A549 (cell line): ENCODE data around the gene ADAMTS13. TPM values are rescaled to one million over a fixed set of nuclear protein-coding genes. Genes with fewer than 3 reads are reported as not detected.

ENCODE experiments used
- ATAC-seq, 2 experiments: fragments of 200-7000 bp in 1 of 2; fragments of >200 bp in 1 of 2; cut with Nextera tagmentation in 1 of 2; cut with Tn5 transposase in 1 of 2; 3 replicates each; pipeline versions ENCODE4 v1.8.0 to v1.9.1; 2018 to 2020; ENCODE audit warnings: mild to moderate bottlenecking in 1 of 2, moderate library complexity in 1 of 2
- CTCF ChIA-PET: fragments of 300-600 bp; sonication (Branson Sonifier 250); formaldehyde crosslinking; extraction: SDS; loops from one replicate; lab custom pipeline; 2021; ENCODE audit warnings: antibody characterized with exemption, inconsistent platforms; lab: Yijun Ruan, JAX
- POLR2A ChIA-PET: fragments of 350-600 bp; formaldehyde crosslinking; extraction: SDS; loops from one replicate; lab custom pipeline; 2021; ENCODE audit warnings: antibody characterized with exemption, inconsistent platforms; lab: Yijun Ruan, JAX
- DNase-seq, 2 experiments: peaks; one replicate each; pipeline versions ENCODE4 v3.0.0 to v3.0.0-alpha.2; 2011 to 2016; ENCODE audit warnings: low read depth in 1 of 2, low spot score in 1 of 2
- FAIRE-seq: peaks from 2 replicates; lab custom pipeline; 2011; peaks lifted over from hg19 to GRCh38; lab: Jason Lieb, UNC
- H3K27ac ChIP-seq, 2 experiments: fragments of >200 bp; sonication (Bioruptor Twin); formaldehyde crosslinking; 3 replicates each; pipeline ENCODE4 v1.5.1; 2016 to 2017
- H3K4me1 ChIP-seq: fragments of >200 bp; sonication (Bioruptor Twin); formaldehyde crosslinking; 3 replicates; pipeline ENCODE4 v1.6.1; 2016
- H3K4me2 ChIP-seq: fragments of >200 bp; sonication (Bioruptor Twin); formaldehyde crosslinking; 3 replicates; pipeline ENCODE4 v1.6.1; 2016
- H3K4me3 ChIP-seq: fragments of >200 bp; sonication (Bioruptor Twin); formaldehyde crosslinking; 3 replicates; pipeline ENCODE4 v1.5.1; 2016
- H3K9me3 ChIP-seq: fragments of >200 bp; sonication (Bioruptor Twin); formaldehyde crosslinking; 3 replicates; pipeline ENCODE4 v1.6.1; 2016
- CEBPB ChIP-seq, 2 experiments: fragments of >200 bp in 1 of 2; sonication (Bioruptor Twin) in 1 of 2; formaldehyde crosslinking in 1 of 2; IDR thresholded peaks; 2 replicates each; pipeline ENCODE4 v1.6.1; 2012 to 2016
- CHD4 ChIP-seq: fragments of 200-600 bp; sonication (generic); IDR thresholded peaks from 2 replicates; pipeline ENCODE4 v1.6.1; 2016; ENCODE audit warnings: antibody characterized with exemption, mild to moderate bottlenecking, borderline replicate concordance
- CTCF ChIP-seq: fragments of >200 bp; sonication (Bioruptor Twin); formaldehyde crosslinking; IDR thresholded peaks from 3 replicates; pipeline ENCODE4 v1.5.1; 2016
- FOXS1 ChIP-seq: fragments of 250-450 bp; sonication (Bioruptor Pico); IDR thresholded peaks from 2 replicates; pipeline ENCODE4 v1.5.0; 2020; ENCODE audit warnings: mild to moderate bottlenecking, moderate library complexity
- GATA3 ChIP-seq: IDR thresholded peaks from 2 replicates; pipeline ENCODE4 v1.6.1; 2012; ENCODE audit warnings: borderline replicate concordance
- HES2 ChIP-seq: fragments of >200 bp; sonication (Bioruptor Twin); formaldehyde crosslinking; IDR thresholded peaks from 2 replicates; pipeline ENCODE4 v1.6.1; 2016
- HMGXB4 ChIP-seq: fragments of 250-450 bp; sonication (Bioruptor Pico); IDR thresholded peaks from 2 replicates; pipeline ENCODE4 v1.5.0; 2021; ENCODE audit warnings: mild to moderate bottlenecking, moderate library complexity, borderline replicate concordance
- HOXB13 ChIP-seq: fragments of 250-450 bp; sonication (Bioruptor Pico); IDR thresholded peaks from 2 replicates; pipeline ENCODE4 v1.5.0; 2020; ENCODE audit warnings: low read depth, mild to moderate bottlenecking, moderate library complexity
- JUNB ChIP-seq: fragments of >200 bp; sonication (Bioruptor Twin); formaldehyde crosslinking; IDR thresholded peaks from 2 replicates; pipeline ENCODE4 v1.6.1; 2016
- KDM5A ChIP-seq: fragments of 200-600 bp; sonication (generic); IDR thresholded peaks from 2 replicates; pipeline ENCODE4 v1.6.1; 2016; ENCODE audit warnings: antibody characterized with exemption, mild to moderate bottlenecking
- MAFK ChIP-seq: fragments of 450-650 bp; IDR thresholded peaks from 2 replicates; pipeline ENCODE4 v1.6.1; 2014; ENCODE audit not compliant: partially characterized antibody
- MAX ChIP-seq: IDR thresholded peaks from 2 replicates; pipeline ENCODE4 v1.6.1; 2012
- PBX3 ChIP-seq: IDR thresholded peaks from 2 replicates; pipeline ENCODE4 v1.6.1; 2012
- PHF8 ChIP-seq: fragments of 200-600 bp; sonication (generic); IDR thresholded peaks from 2 replicates; pipeline ENCODE4 v1.6.1; 2016; ENCODE audit warnings: low read depth, mild to moderate bottlenecking, antibody characterized with exemption, moderate library complexity, borderline replicate concordance
- POLR2A ChIP-seq: IDR thresholded peaks from 2 replicates; pipeline ENCODE4 v1.6.1; 2012; ENCODE audit warnings: mild to moderate bottlenecking, low read length
- POLR2AphosphoS2 ChIP-seq: conservative IDR thresholded peaks from 2 replicates; pipeline ENCODE4 v1.6.1; 2012; ENCODE audit warnings: low read length, improper control_type of control experiment, inconsistent platforms
- RAD21 ChIP-seq, 2 experiments: fragments of >200 bp in 1 of 2; sonication (Bioruptor Twin) in 1 of 2; formaldehyde crosslinking in 1 of 2; IDR thresholded peaks in 1 of 2; conservative IDR thresholded peaks in 1 of 2; 2 replicates in 1 of 2; 3 replicates in 1 of 2; pipeline ENCODE4 v1.6.1; 2012 to 2018; ENCODE audit warnings: inconsistent platforms in 1 of 2
- RNF2 ChIP-seq: fragments of 200-600 bp; sonication (generic); IDR thresholded peaks from 2 replicates; pipeline ENCODE4 v1.6.1; 2016; ENCODE audit warnings: low read depth, mild to moderate bottlenecking, antibody characterized with exemption, moderate library complexity, borderline replicate concordance
- TFCP2L1 ChIP-seq: fragments of 250-450 bp; sonication (Bioruptor Pico); IDR thresholded peaks from 2 replicates; pipeline ENCODE4 v1.5.0; 2021; ENCODE audit warnings: mild to moderate bottlenecking
- USF2 ChIP-seq: fragments of 450-650 bp; IDR thresholded peaks from 2 replicates; pipeline ENCODE4 v1.6.1; 2014; ENCODE audit warnings: antibody characterized with exemption
- ZFP36 ChIP-seq: fragments of 450-650 bp; IDR thresholded peaks from 2 replicates; pipeline ENCODE4 v1.6.1; 2014; ENCODE audit warnings: borderline replicate concordance; ENCODE audit not compliant: partially characterized antibody
- WGBS: methylation state at CpG from one replicate; pipeline ENCODE4 v1.1.6; 2017; ENCODE audit errors: missing lambda C conversion rate; 5-methylcytosine and 5-hydroxymethylcytosine counted together
- polyA plus RNA-seq, 4 experiments: library from polyadenylated mRNA; depleted of rRNA in 3 of 4; stranded (reverse); fragments of >200 nt; fragmentation: RNase III in 1 of 4; extraction: RNeasy Plus Mini Kit Qiagen cat#74134 plus additional on column Dnase treatment in 1 of 4; gene quantifications; 2 replicates in 3 of 4; 3 replicates in 1 of 4; pipeline ENCODE4 v1.2.3, GENCODE V29; 2011 to 2017

Gene ADAMTS13
- polyA plus RNA-seq, 2 of the 4 experiments (the other 2 are of a cell fraction): 0.80 to 0.98 TPM

GRCh38 chr9:133461975-133462374, 39.8 kb downstream of the ADAMTS13 start:
- 67% methylated on average over 2 of the region's 4 CpGs for WGBS
- no peak overlapping the region for H3K27ac ChIP-seq
- ChIA-PET POLR2A (interaction anchor here (1.2 kb wide), 1 partner anchor 17 kb away, joined by 3 read pairs; the partner anchor contains the start of gene SLC2A6), CTCF (interaction anchor here (1.2 to 12.2 kb wide), 4 partner anchors 15 to 59 kb away, joined by 3 to 58 read pairs (median 5); no protein-coding TSS in a partner anchor)
- TF ChIP-seq USF2 (no peak), PBX3 (no peak), FOXS1 (CRISPR knock-in tag) (no peak), PHF8 (no peak)
- no peak overlapping the region for H3K4me3 ChIP-seq
- no peak for DNase-seq
- ATAC-seq: no peak
- FAIRE-seq: no peak
- peaks cover 16% of the 10 kb centered on the region for H3K4me1 ChIP-seq
- H3K4me2 ChIP-seq: no peak overlapping the region
- no peaks in the 10 kb centered on the region for H3K9me3 ChIP-seq

- TF ChIP-seq USF2: no peak
- TF ChIP-seq JUNB: no peak
- TF ChIP-seq KDM5A: no peak
- TF ChIP-seq CHD4: no peak
- TF ChIP-seq PHF8: no peak
- TF ChIP-seq CTCF: peak; percentile 12; the same call in 1 of the 3 replicates
- WGBS: 85% methylated on average over 20 of the region's 22 CpGs
- ChIA-PET CTCF (interaction anchor here (0.7 to 12.2 kb wide), 5 partner anchors 12 to 73 kb away, joined by 3 to 58 read pairs (median 4); no protein-coding TSS in a partner anchor), POLR2A (interaction anchor here (1.2 kb wide), 1 partner anchor 16 kb away, joined by 3 read pairs; the partner anchor contains the start of gene SLC2A6)
- peaks cover 16% of the 10 kb centered on the region for H3K4me1 ChIP-seq
- no peak overlapping the region for H3K4me2 ChIP-seq
- no peaks in the 10 kb centered on the region for H3K9me3 ChIP-seq
- H3K4me3 ChIP-seq: no peak overlapping the region
- ATAC-seq: no peak
- DNase-seq: peak; percentile 30 to 44
- FAIRE-seq: no peak
- H3K27ac ChIP-seq: no peak overlapping the region
Measured at GRCh38 chr9:133463234-133463863, 41.2 kb downstream of the ADAMTS13 start.

GRCh38 chr9:133463864-133464615, 41.9 kb downstream of the ADAMTS13 start:
- ChIA-PET POLR2A (no interaction called here), CTCF (interaction anchor here (0.8 to 12.2 kb wide), 2 partner anchors 22 to 74 kb away, joined by 3 to 58 read pairs; no protein-coding TSS in a partner anchor)
- DNase-seq (no peak), ATAC-seq (no peak), FAIRE-seq (no peak)
- no peak overlapping the region for H3K27ac ChIP-seq
- H3K4me3 ChIP-seq: no peak overlapping the region
- 85% methylated on average over 20 of the region's 24 CpGs for WGBS
- H3K4me1 ChIP-seq: peaks cover 11% of the 10 kb centered on the region
- H3K9me3 ChIP-seq: no peaks in the 10 kb centered on the region
- no peak overlapping the region for H3K4me2 ChIP-seq
- TF ChIP-seq HES2: no peak
- no peak for TF ChIP-seq CEBPB (IDR thresholded peaks at IDR 0.05)
- no peak for TF ChIP-seq HOXB13 (CRISPR knock-in tag)
- no peak for TF ChIP-seq GATA3
- no peak for TF ChIP-seq TFCP2L1 (CRISPR knock-in tag)
- no peak for TF ChIP-seq RNF2
- TF ChIP-seq POLR2A: no peak
- TF ChIP-seq POLR2AphosphoS2: no peak
- no peak for TF ChIP-seq RAD21 (conservative IDR thresholded peaks at IDR 0.05 in 1 of 2, IDR thresholded peaks at IDR 0.05 in 1 of 2)
- no peak for TF ChIP-seq MAFK
- TF ChIP-seq ZFP36: no peak
- TF ChIP-seq USF2: no peak
- TF ChIP-seq HMGXB4 (CRISPR knock-in tag): no peak
- no peak for TF ChIP-seq MAX
